HCT116 (cell line): ENCODE data around the gene TM4SF4. TPM values are rescaled to one million over a fixed set of nuclear protein-coding genes. Genes with fewer than 3 reads are reported as not detected.

Experiments
- ATAC-seq: fragments of 200-7000 bp; cut with Tn5 transposase; 2 replicates; pipeline ENCODE4 v1.9.1; 2020; ENCODE audit warnings: mild to moderate bottlenecking, moderate library complexity
- BruUV-seq: library from RNA; stranded (reverse); fragments of 400-500 nt; replicated peaks from 2 replicates; lab custom pipeline; 2021; lab: Mats Ljungman, UMichigan
- CTCF ChIA-PET: fragments of 300-600 bp; sonication (Branson Sonifier 250); formaldehyde crosslinking; loops from one replicate; lab custom pipeline; 2021; ENCODE audit warnings: antibody characterized with exemption; lab: Charles Lee
- POLR2A ChIA-PET: fragments of 300-600, 350-600 bp; sonication (Branson Sonifier 250); formaldehyde crosslinking; loops from one replicate; lab custom pipeline; 2021; ENCODE audit warnings: antibody characterized with exemption; lab: Charles Lee
- RAD21 ChIA-PET, 2 experiments: fragments of 300-600 bp; sonication (Branson Sonifier 250); formaldehyde crosslinking; loops; one replicate each; lab custom pipeline; 2023; ENCODE audit warnings: low total read pairs in 2 of 2; ENCODE audit not compliant: uncharacterized antibody in 2 of 2, unreplicated experiment in 2 of 2, low non-redundant PET in 1 of 2; lab: Charles Lee
- DNase-seq: peaks from one replicate; pipeline ENCODE4 v3.0.0-alpha.2; 2010; ENCODE audit warnings: low read depth, low spot score
- H2AFZ ChIP-seq: fragments of 200-600 bp; shearing (Covaris generic), sonication (generic); 2 replicates; pipeline ENCODE4 v1.6.1; 2017; ENCODE audit warnings: low read depth, mixed run types, mixed read lengths, antibody characterized with exemption, low read length; ENCODE audit not compliant: poor library complexity, severe bottlenecking
- H3K27ac ChIP-seq: 2 replicates; pipeline ENCODE4 v1.5.1; 2012; ENCODE audit warnings: low read depth, low read length
- H3K27me3 ChIP-seq: fragments of 200-600 bp; sonication (generic); 2 replicates; pipeline ENCODE4 v1.6.1; 2016; ENCODE audit warnings: mixed run types, low read length, mixed read lengths; ENCODE audit not compliant: insufficient read depth
- H3K36me3 ChIP-seq, 2 experiments: fragments of 200-500 bp in 1 of 2; fragments of 200-600 bp in 1 of 2; sonication (Bioruptor generic) in 1 of 2; sonication (generic) in 1 of 2; 2 replicates each; pipeline versions ENCODE4 v1.5.1 to v1.6.1; 2014 to 2016; ENCODE audit warnings: low read length in 2 of 2, inconsistent platforms in 1 of 2, mixed read lengths in 1 of 2, mixed run types in 1 of 2; ENCODE audit not compliant: insufficient read depth in 2 of 2, control insufficient read depth in 1 of 2
- H3K4me1 ChIP-seq, 2 experiments: fragments of 200-600 bp in 1 of 2; sonication (generic) in 1 of 2; 2 replicates each; pipeline versions ENCODE4 v1.5.1 to v1.6.1; 2012 to 2017; ENCODE audit warnings: low read length in 2 of 2, inconsistent platforms in 1 of 2, mild to moderate bottlenecking in 1 of 2, mixed read lengths in 1 of 2, mixed run types in 1 of 2, moderate library complexity in 1 of 2; ENCODE audit not compliant: insufficient read depth in 2 of 2, control insufficient read depth in 1 of 2
- H3K4me2 ChIP-seq: fragments of 200-600 bp; sonication (generic); 2 replicates; pipeline ENCODE4 v1.6.1; 2017; ENCODE audit warnings: mixed run types, low read length, mixed read lengths
- H3K4me3 ChIP-seq, 2 experiments: fragments of 200-600 bp in 1 of 2; sonication (generic) in 1 of 2; replicated peaks in 1 of 2; 2 replicates each; pipeline ENCODE4 v1.5.1; 2011 to 2016; ENCODE audit warnings: low read length in 2 of 2, control low read depth in 1 of 2, low read depth in 1 of 2, mild to moderate bottlenecking in 1 of 2, mixed read lengths in 1 of 2, mixed run types in 1 of 2
- H3K79me2 ChIP-seq: fragments of 200-600 bp; sonication (generic); 2 replicates; pipeline ENCODE4 v1.6.1; 2017; ENCODE audit warnings: mild to moderate bottlenecking, mixed run types, low read length, moderate library complexity, mixed read lengths; ENCODE audit not compliant: insufficient read depth
- H3K9ac ChIP-seq: fragments of 200-600 bp; sonication (generic); 2 replicates; pipeline ENCODE4 v1.6.1; 2016; ENCODE audit warnings: low read length, mixed read lengths
- H3K9me2 ChIP-seq: fragments of 200-600 bp; sonication (generic), shearing (Covaris generic); 2 replicates; pipeline ENCODE4 v1.6.1; 2017; ENCODE audit warnings: mixed run types, mild to moderate bottlenecking, moderate library complexity; ENCODE audit not compliant: insufficient read depth
- H3K9me3 ChIP-seq, 2 experiments: fragments of 200-500 bp in 1 of 2; fragments of 200-600 bp in 1 of 2; sonication (Bioruptor generic) in 1 of 2; sonication (generic) in 1 of 2; 2 replicates each; pipeline ENCODE4 v1.6.1; 2014 to 2017; ENCODE audit warnings: low read length in 2 of 2, mixed read lengths in 2 of 2, inconsistent platforms in 1 of 2, low read depth in 1 of 2, mild to moderate bottlenecking in 1 of 2, mixed run types in 1 of 2, moderate library complexity in 1 of 2; ENCODE audit not compliant: control insufficient read depth in 1 of 2, insufficient read depth in 1 of 2
- H4K20me1 ChIP-seq: fragments of 200-600 bp; sonication (generic), shearing (Covaris generic); 2 replicates; pipeline ENCODE4 v1.6.1; 2017; ENCODE audit warnings: mixed run types, mild to moderate bottlenecking, moderate library complexity; ENCODE audit not compliant: insufficient read depth
- CBX3 ChIP-seq: IDR thresholded peaks from 2 replicates; pipeline ENCODE4 v1.6.1; 2012; ENCODE audit warnings: low read depth
- CEBPB ChIP-seq: IDR thresholded peaks from 2 replicates; pipeline ENCODE4 v1.6.1; 2012; ENCODE audit warnings: low read depth
- EGR1 ChIP-seq: IDR thresholded peaks from 2 replicates; pipeline ENCODE4 v1.6.1; 2012; ENCODE audit warnings: low read depth
- ELF1 ChIP-seq: IDR thresholded peaks from 2 replicates; pipeline ENCODE4 v1.6.1; 2012; ENCODE audit warnings: low read depth, borderline replicate concordance
- EZH2 ChIP-seq: fragments of 200-600 bp; sonication (generic); IDR thresholded peaks from 2 replicates; pipeline ENCODE4 v1.6.1; 2017; ENCODE audit warnings: antibody characterized with exemption, mixed run types
- EZH2phosphoT487 ChIP-seq: fragments of 200-600 bp; IDR thresholded peaks from 2 replicates; pipeline ENCODE4 v1.6.1; 2018; ENCODE audit warnings: antibody characterized with exemption, borderline replicate concordance
- FOSL1 ChIP-seq: IDR thresholded peaks from 2 replicates; pipeline ENCODE4 v1.6.1; 2012; ENCODE audit warnings: low read depth
- POLR2A ChIP-seq: IDR thresholded peaks from 2 replicates; pipeline ENCODE4 v1.7.0; 2011; ENCODE audit warnings: borderline replicate concordance; ENCODE audit not compliant: insufficient read depth, insufficient read length; ENCODE audit errors: extremely low read depth
- RAD21 ChIP-seq: IDR thresholded peaks from 2 replicates; pipeline ENCODE4 v1.6.1; 2012; ENCODE audit warnings: low read depth, mild to moderate bottlenecking
- SIN3A ChIP-seq: IDR thresholded peaks from 2 replicates; pipeline ENCODE4 v1.6.1; 2012; ENCODE audit warnings: low read depth
- SP1 ChIP-seq: IDR thresholded peaks from 2 replicates; pipeline ENCODE4 v1.6.1; 2012; ENCODE audit warnings: low read depth
- SRF ChIP-seq: IDR thresholded peaks from 2 replicates; pipeline ENCODE4 v1.6.1; 2012; ENCODE audit warnings: low read depth
- TCF7L2 ChIP-seq: IDR thresholded peaks from 2 replicates; pipeline ENCODE4 v1.7.0; 2011; ENCODE audit warnings: borderline replicate concordance, inconsistent platforms; ENCODE audit not compliant: insufficient read depth, insufficient read length; ENCODE audit errors: extremely low read depth
- YY1 ChIP-seq: IDR thresholded peaks from 2 replicates; pipeline ENCODE4 v1.6.1; 2011; ENCODE audit warnings: low read length, low read depth, moderate library complexity, mild to moderate bottlenecking; ENCODE audit not compliant: insufficient replicate concordance; ENCODE audit errors: extremely low read depth
- ZFX ChIP-seq: fragments of 450-650 bp; IDR thresholded peaks from 2 replicates; pipeline ENCODE4 v1.6.1; 2017
- intact Hi-C: fragments of 100-400 bp; cut with micrococcal nuclease; formaldehyde crosslinking; loops from 2 replicates; pipeline ENCODE4 v1.10.0; 2022
- total RNA-seq: library from RNA; stranded (reverse); gene quantifications from one replicate; pipeline ENCODE4 v1.2.1, GENCODE V29; 2021; ENCODE audit not compliant: unreplicated experiment
- TF ChIP-seq, protein P1 (sequence below): IDR thresholded peaks from 2 replicates; pipeline ENCODE4 v1.6.1; 2011; ENCODE audit warnings: mild to moderate bottlenecking, low read length, moderate library complexity; ENCODE audit not compliant: insufficient replicate concordance; ENCODE audit errors: extremely low read depth
- TF ChIP-seq, protein P2 (sequence below): IDR thresholded peaks from 2 replicates; pipeline ENCODE4 v1.6.1; 2012
- TF ChIP-seq, protein P3 (sequence below): IDR thresholded peaks from 2 replicates; pipeline ENCODE4 v1.6.1; 2012; ENCODE audit warnings: low read depth
- TF ChIP-seq, protein P4 (sequence below): IDR thresholded peaks from 2 replicates; pipeline ENCODE4 v1.6.1; 2012

TM4SF4 gene
- total RNA-seq, 1 experiment from 2014 or later, result 0.91 TPM

- DNase-seq (no peak), ATAC-seq (no peak)
- RAD21 ChIA-PET, result no interaction called here
- CTCF ChIA-PET, result no interaction called here
- Histone ChIP-seq H4K20me1 (no peaks in the 10 kb centered on the region; the same call in 1 of the 2 replicates), H3K27ac (no peak overlapping the region), H3K4me1 (peaks cover 0 to 4% of the 10 kb centered on the region in 2 experiments; a peak in 1 of 4 replicates), H3K4me3 (no peak overlapping the region), H3K9me2 (no peaks in the 10 kb centered on the region), H3K4me2 (no peak overlapping the region)
- no TSS peak for BruUV-seq
- POLR2A ChIA-PET, result no interaction called here
- intact Hi-C loops, result no loop called here
- TF ChIP-seq, protein P1, sequence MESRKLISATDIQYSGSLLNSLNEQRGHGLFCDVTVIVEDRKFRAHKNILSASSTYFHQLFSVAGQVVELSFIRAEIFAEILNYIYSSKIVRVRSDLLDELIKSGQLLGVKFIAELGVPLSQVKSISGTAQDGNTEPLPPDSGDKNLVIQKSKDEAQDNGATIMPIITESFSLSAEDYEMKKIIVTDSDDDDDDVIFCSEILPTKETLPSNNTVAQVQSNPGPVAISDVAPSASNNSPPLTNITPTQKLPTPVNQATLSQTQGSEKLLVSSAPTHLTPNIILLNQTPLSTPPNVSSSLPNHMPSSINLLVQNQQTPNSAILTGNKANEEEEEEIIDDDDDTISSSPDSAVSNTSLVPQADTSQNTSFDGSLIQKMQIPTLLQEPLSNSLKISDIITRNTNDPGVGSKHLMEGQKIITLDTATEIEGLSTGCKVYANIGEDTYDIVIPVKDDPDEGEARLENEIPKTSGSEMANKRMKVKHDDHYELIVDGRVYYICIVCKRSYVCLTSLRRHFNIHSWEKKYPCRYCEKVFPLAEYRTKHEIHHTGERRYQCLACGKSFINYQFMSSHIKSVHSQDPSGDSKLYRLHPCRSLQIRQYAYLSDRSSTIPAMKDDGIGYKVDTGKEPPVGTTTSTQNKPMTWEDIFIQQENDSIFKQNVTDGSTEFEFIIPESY, result no peak
- no peak for TF ChIP-seq FOSL1
- TF ChIP-seq, protein P2, sequence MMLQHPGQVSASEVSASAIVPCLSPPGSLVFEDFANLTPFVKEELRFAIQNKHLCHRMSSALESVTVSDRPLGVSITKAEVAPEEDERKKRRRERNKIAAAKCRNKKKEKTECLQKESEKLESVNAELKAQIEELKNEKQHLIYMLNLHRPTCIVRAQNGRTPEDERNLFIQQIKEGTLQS, result no peak
- TF ChIP-seq ZFX, result no peak
- TF ChIP-seq, protein P3, sequence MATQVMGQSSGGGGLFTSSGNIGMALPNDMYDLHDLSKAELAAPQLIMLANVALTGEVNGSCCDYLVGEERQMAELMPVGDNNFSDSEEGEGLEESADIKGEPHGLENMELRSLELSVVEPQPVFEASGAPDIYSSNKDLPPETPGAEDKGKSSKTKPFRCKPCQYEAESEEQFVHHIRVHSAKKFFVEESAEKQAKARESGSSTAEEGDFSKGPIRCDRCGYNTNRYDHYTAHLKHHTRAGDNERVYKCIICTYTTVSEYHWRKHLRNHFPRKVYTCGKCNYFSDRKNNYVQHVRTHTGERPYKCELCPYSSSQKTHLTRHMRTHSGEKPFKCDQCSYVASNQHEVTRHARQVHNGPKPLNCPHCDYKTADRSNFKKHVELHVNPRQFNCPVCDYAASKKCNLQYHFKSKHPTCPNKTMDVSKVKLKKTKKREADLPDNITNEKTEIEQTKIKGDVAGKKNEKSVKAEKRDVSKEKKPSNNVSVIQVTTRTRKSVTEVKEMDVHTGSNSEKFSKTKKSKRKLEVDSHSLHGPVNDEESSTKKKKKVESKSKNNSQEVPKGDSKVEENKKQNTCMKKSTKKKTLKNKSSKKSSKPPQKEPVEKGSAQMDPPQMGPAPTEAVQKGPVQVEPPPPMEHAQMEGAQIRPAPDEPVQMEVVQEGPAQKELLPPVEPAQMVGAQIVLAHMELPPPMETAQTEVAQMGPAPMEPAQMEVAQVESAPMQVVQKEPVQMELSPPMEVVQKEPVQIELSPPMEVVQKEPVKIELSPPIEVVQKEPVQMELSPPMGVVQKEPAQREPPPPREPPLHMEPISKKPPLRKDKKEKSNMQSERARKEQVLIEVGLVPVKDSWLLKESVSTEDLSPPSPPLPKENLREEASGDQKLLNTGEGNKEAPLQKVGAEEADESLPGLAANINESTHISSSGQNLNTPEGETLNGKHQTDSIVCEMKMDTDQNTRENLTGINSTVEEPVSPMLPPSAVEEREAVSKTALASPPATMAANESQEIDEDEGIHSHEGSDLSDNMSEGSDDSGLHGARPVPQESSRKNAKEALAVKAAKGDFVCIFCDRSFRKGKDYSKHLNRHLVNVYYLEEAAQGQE, result no peak
- TF ChIP-seq CEBPB, result no peak
- no peak for TF ChIP-seq TCF7L2
- no peak for TF ChIP-seq SIN3A
- TF ChIP-seq ELF1, result no peak
- TF ChIP-seq YY1, result no peak
- TF ChIP-seq EZH2phosphoT487, result no peak
- no peak for TF ChIP-seq SP1
- TF ChIP-seq, protein P4, sequence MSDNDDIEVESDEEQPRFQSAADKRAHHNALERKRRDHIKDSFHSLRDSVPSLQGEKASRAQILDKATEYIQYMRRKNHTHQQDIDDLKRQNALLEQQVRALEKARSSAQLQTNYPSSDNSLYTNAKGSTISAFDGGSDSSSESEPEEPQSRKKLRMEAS, result no peak
- TF ChIP-seq EGR1, result no peak
- no peak for TF ChIP-seq EZH2
- no peak for TF ChIP-seq CBX3
- no peak for TF ChIP-seq SRF
- TF ChIP-seq RAD21, result no peak
- no peak for TF ChIP-seq POLR2A
- TF ChIP-seq, all 23 proteins: peak for 0
- H3K9me3 ChIP-seq, result no peaks in the 10 kb centered on the region
- no peak overlapping the region for H2AFZ ChIP-seq
- H3K9ac ChIP-seq, result no peak overlapping the region
- peaks cover 15% of the 10 kb centered on the region for H3K79me2 ChIP-seq
- no peaks in the 10 kb centered on the region for H3K27me3 ChIP-seq
- H3K36me3 ChIP-seq, result peaks cover 0 to 8% of the 10 kb centered on the region in 2 experiments; a peak in 2 of 4 replicates
Observed at GRCh38 chr3:149528340-149528650, 53.8 kb downstream of the TM4SF4 start.
